ENCODE data around the gene C2CD2.

C2CD2 gene

DNA sequence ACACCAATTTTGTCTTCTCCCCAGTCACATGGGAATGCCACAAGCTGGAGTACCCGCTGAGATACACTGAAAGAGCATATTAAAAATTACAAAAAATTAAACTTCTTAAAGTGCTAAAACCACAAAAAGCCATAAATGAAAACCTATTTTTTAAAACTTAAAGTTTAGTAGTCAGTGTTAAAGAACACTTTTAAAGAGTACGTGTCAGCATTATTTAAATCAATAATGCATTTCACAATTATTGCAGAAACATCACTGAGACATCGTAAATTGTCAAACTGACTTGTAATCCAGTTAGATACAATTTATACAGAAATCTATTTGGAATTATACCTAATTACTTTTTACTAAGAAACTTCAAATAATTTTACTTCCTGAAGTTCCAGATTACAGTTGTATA is 33.5 kb upstream of the C2CD2 start:
- no peak overlapping the region for H4K8ac ChIP-seq (ENCODE audit: low read depth, low read length)
- H3K14ac ChIP-seq (ENCODE audit: low read length) = no peak overlapping the region
- H2AK5ac ChIP-seq (ENCODE audit: low read depth, low read length) = no peak overlapping the region
- H2AFZ ChIP-seq (ENCODE audit: low read length) = no peak overlapping the region
- H3K9ac ChIP-seq (ENCODE audit: low read depth, low read length, poor library complexity) = no peak overlapping the region
- no peak overlapping the region for H2BK5ac ChIP-seq (ENCODE audit: low read length)
- H2BK120ac ChIP-seq (ENCODE audit: low read depth, low read length) = no peak overlapping the region
- no peak overlapping the region for H3K4me3 ChIP-seq (ENCODE audit: low read length in 2 of 2)
- H3K27ac ChIP-seq (replicated peaks; ENCODE audit: low read length) = no peak overlapping the region
- H3K36me3 ChIP-seq (replicated peaks in 1 of 2; ENCODE audit: control insufficient read depth in 2 of 2, insufficient read depth in 2 of 2, low read length in 2 of 2) = peaks cover 6 to 34% of the 10 kb centered on the region in 2 donors
- H2BK12ac ChIP-seq (ENCODE audit: low read length) = no peak overlapping the region
- DNase-seq (ENCODE audit: low spot score) = no peak
- H3K79me1 ChIP-seq (ENCODE audit: low read depth, low read length) = no peaks in the 10 kb centered on the region
- no peak overlapping the region for H3K4ac ChIP-seq (ENCODE audit: low read length)
- no peak overlapping the region for H3K23ac ChIP-seq (ENCODE audit: low read depth, low read length, poor library complexity)
- no peaks in the 10 kb centered on the region for H3K27me3 ChIP-seq (ENCODE audit: control insufficient read depth in 3 of 3, insufficient read depth in 3 of 3, low read depth in 1 of 3, low read length in 3 of 3)
- no peaks in the 10 kb centered on the region for H3K9me3 ChIP-seq (replicated peaks in 1 of 2; ENCODE audit: control insufficient read depth in 2 of 2, insufficient read depth in 1 of 2, low read depth in 1 of 2, low read length in 2 of 2)
- H3K4me2 ChIP-seq (ENCODE audit: insufficient read depth, low read length, poor library complexity, severe bottlenecking) = no peak overlapping the region
- WGBS, 2 donors (ENCODE audit: extremely low coverage in 2 of 2, insufficient read length in 2 of 2, insufficient replicate concordance in 1 of 2) = no CpG with 5 or more reads among the region's 3 CpGs
- H3K18ac ChIP-seq (ENCODE audit: low read length) = no peak overlapping the region
- no peak overlapping the region for H4K91ac ChIP-seq (ENCODE audit: low read depth, low read length, poor library complexity)
- H3K4me1 ChIP-seq (ENCODE audit: control insufficient read depth in 2 of 2, insufficient read depth in 1 of 2, low read depth in 1 of 2, low read length in 2 of 2) = no peaks in the 10 kb centered on the region
- no peak overlapping the region for H2BK15ac ChIP-seq (ENCODE audit: low read length)

DNA sequence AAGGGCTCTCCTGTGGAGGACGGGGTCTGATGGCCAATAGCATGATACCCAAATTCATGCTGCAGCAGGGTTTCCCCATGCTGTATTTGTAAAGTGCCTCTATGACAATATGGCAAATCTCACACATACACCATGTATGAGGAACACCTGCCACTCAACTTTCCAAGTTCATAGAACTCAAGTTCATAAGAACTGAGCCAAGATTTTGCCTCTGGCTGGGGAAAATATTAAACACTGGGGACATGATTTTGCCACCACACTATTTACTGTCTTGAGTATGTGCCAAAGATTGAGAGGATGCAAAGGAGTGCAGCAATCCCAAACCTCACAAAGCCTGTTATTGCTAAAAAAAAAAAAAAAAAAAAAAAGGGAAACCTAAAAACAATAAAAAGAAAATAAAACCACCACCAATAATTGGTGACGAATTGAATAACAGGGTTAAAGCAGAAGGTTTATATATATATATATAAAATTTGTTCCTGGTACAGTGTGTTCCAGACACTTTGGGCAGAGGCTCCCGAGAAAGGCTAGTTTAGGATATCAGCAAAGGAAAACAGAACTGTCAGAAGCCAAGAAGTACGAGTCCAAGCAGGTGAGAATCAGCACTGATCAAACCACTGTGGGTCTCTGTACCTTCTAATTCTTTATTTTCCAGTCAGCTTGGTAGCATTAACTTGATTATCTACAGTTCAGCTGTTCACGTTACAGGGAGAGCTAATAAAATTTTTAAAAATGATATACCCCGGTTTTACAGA is 32.0 kb upstream of the C2CD2 start:
- no peak overlapping the region for H3K4me3 ChIP-seq (ENCODE audit: low read length in 2 of 2)
- no peak overlapping the region for H3K4me2 ChIP-seq (ENCODE audit: insufficient read depth, low read length, poor library complexity, severe bottlenecking)
- no peak overlapping the region for H4K91ac ChIP-seq (ENCODE audit: low read depth, low read length, poor library complexity)
- no peaks in the 10 kb centered on the region for H3K79me1 ChIP-seq (ENCODE audit: low read depth, low read length)
- no peak overlapping the region for H3K23ac ChIP-seq (ENCODE audit: low read depth, low read length, poor library complexity)
- H3K4ac ChIP-seq (ENCODE audit: low read length) = no peak overlapping the region
- H3K4me1 ChIP-seq (ENCODE audit: control insufficient read depth in 2 of 2, insufficient read depth in 1 of 2, low read depth in 1 of 2, low read length in 2 of 2) = no peaks in the 10 kb centered on the region
- H3K36me3 ChIP-seq (replicated peaks in 1 of 2; ENCODE audit: control insufficient read depth in 2 of 2, insufficient read depth in 2 of 2, low read length in 2 of 2) = peaks cover 1 to 19% of the 10 kb centered on the region in 2 donors
- no peak overlapping the region for H3K9ac ChIP-seq (ENCODE audit: low read depth, low read length, poor library complexity)
- H2AFZ ChIP-seq (ENCODE audit: low read length) = no peak overlapping the region
- WGBS, 2 donors (ENCODE audit: extremely low coverage in 2 of 2, insufficient read length in 2 of 2, insufficient replicate concordance in 1 of 2) = no CpG with 5 or more reads among the region's 6 CpGs
- H3K27me3 ChIP-seq (ENCODE audit: control insufficient read depth in 3 of 3, insufficient read depth in 3 of 3, low read depth in 1 of 3, low read length in 3 of 3) = no peaks in the 10 kb centered on the region
- H3K9me3 ChIP-seq (replicated peaks in 1 of 2; ENCODE audit: control insufficient read depth in 2 of 2, insufficient read depth in 1 of 2, low read depth in 1 of 2, low read length in 2 of 2) = no peaks in the 10 kb centered on the region
- H3K27ac ChIP-seq (replicated peaks; ENCODE audit: low read length) = no peak overlapping the region
- H3K18ac ChIP-seq (ENCODE audit: low read length) = no peak overlapping the region
- H4K8ac ChIP-seq (ENCODE audit: low read depth, low read length) = no peak overlapping the region
- H3K14ac ChIP-seq (ENCODE audit: low read length) = no peak overlapping the region
- H2AK5ac ChIP-seq (ENCODE audit: low read depth, low read length) = no peak overlapping the region
- no peak overlapping the region for H2BK15ac ChIP-seq (ENCODE audit: low read length)
- no peak overlapping the region for H2BK5ac ChIP-seq (ENCODE audit: low read length)
- no peak overlapping the region for H2BK120ac ChIP-seq (ENCODE audit: low read depth, low read length)
- DNase-seq (ENCODE audit: low spot score) = no peak
- H2BK12ac ChIP-seq (ENCODE audit: low read length) = no peak overlapping the region

DNA sequence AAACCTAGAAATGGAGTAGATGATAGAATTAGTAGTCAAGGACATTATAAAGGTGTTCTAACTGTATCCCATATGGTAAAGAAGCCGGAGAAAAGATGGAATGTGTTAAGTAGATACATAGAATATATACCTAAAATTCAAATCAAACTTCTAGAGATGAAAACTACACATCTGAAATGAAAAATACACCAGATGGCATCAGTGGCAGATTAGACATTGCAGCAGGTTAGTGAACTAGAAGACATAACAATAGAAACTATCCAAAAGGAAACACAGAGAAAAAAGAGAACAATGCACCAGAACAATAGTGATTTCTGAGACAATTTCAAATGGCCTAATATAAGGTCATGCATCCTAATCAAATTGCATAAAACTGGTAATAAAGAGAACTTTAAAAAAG is 29.4 kb upstream of the C2CD2 start:
- H2BK15ac ChIP-seq (ENCODE audit: low read length) = no peak overlapping the region
- no peak overlapping the region for H4K91ac ChIP-seq (ENCODE audit: low read depth, low read length, poor library complexity)
- no peaks in the 10 kb centered on the region for H3K27me3 ChIP-seq (ENCODE audit: control insufficient read depth in 3 of 3, insufficient read depth in 3 of 3, low read depth in 1 of 3, low read length in 3 of 3)
- no peaks in the 10 kb centered on the region for H3K79me1 ChIP-seq (ENCODE audit: low read depth, low read length)
- no peak overlapping the region for H3K14ac ChIP-seq (ENCODE audit: low read length)
- H3K9ac ChIP-seq (ENCODE audit: low read depth, low read length, poor library complexity) = no peak overlapping the region
- no peak overlapping the region for H2AK5ac ChIP-seq (ENCODE audit: low read depth, low read length)
- H3K9me3 ChIP-seq (replicated peaks in 1 of 2; ENCODE audit: control insufficient read depth in 2 of 2, insufficient read depth in 1 of 2, low read depth in 1 of 2, low read length in 2 of 2) = peaks cover 7 to 10% of the 10 kb centered on the region in 2 donors
- no peaks in the 10 kb centered on the region for H3K4me1 ChIP-seq (ENCODE audit: control insufficient read depth in 2 of 2, insufficient read depth in 1 of 2, low read depth in 1 of 2, low read length in 2 of 2)
- no peak overlapping the region for H3K18ac ChIP-seq (ENCODE audit: low read length)
- H3K4ac ChIP-seq (ENCODE audit: low read length) = no peak overlapping the region
- H2BK120ac ChIP-seq (ENCODE audit: low read depth, low read length) = no peak overlapping the region
- no peak overlapping the region for H3K4me3 ChIP-seq (ENCODE audit: low read length in 2 of 2)
- no peak overlapping the region for H2BK12ac ChIP-seq (ENCODE audit: low read length)
- H3K27ac ChIP-seq (replicated peaks; ENCODE audit: low read length) = no peak overlapping the region
- no peak overlapping the region for H4K8ac ChIP-seq (ENCODE audit: low read depth, low read length)
- H2BK5ac ChIP-seq (ENCODE audit: low read length) = no peak overlapping the region
- H3K4me2 ChIP-seq (ENCODE audit: insufficient read depth, low read length, poor library complexity, severe bottlenecking) = no peak overlapping the region
- no peak for DNase-seq (ENCODE audit: low spot score)
- no peak overlapping the region for H2AFZ ChIP-seq (ENCODE audit: low read length)
- no peak overlapping the region for H3K23ac ChIP-seq (ENCODE audit: low read depth, low read length, poor library complexity)
- H3K36me3 ChIP-seq (replicated peaks in 1 of 2; ENCODE audit: control insufficient read depth in 2 of 2, insufficient read depth in 2 of 2, low read length in 2 of 2) = no peaks in the 10 kb centered on the region
- WGBS, 2 donors (ENCODE audit: extremely low coverage in 2 of 2, insufficient read length in 2 of 2, insufficient replicate concordance in 1 of 2) = no CpG with 5 or more reads among the region's 1 CpG

DNA sequence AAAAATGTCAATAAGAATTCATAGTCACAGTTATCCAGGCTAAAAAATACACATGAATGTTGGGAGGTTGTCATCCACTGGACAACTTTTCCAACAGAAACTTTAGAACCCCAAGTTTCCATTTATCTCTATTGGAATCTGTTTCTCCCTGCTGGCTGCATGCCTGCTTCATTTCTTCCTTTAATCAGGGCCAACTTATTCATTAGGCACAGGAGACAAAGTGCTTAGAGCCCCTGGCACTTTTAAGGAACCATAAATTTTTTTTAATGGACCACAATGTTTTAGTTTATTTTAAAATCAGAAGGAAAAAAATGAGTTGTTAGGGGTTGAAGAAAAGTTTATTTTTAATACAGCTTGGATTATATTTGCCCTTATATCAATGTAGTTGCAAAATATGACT is 26.7 kb upstream of the C2CD2 start:
- no peak overlapping the region for H2BK15ac ChIP-seq (ENCODE audit: low read length)
- peaks cover 7 to 10% of the 10 kb centered on the region in 2 donors for H3K9me3 ChIP-seq (replicated peaks in 1 of 2; ENCODE audit: control insufficient read depth in 2 of 2, insufficient read depth in 1 of 2, low read depth in 1 of 2, low read length in 2 of 2)

More for the DNA sequence above, 26.7 kb upstream of the C2CD2 start:
- no peak overlapping the region for H3K4me2 ChIP-seq (ENCODE audit: insufficient read depth, low read length, poor library complexity, severe bottlenecking)
- DNase-seq (ENCODE audit: low spot score) = no peak
- no peaks in the 10 kb centered on the region for H3K27me3 ChIP-seq (ENCODE audit: control insufficient read depth in 3 of 3, insufficient read depth in 3 of 3, low read depth in 1 of 3, low read length in 3 of 3)
- H2AFZ ChIP-seq (ENCODE audit: low read length) = no peak overlapping the region
- no peak overlapping the region for H2AK5ac ChIP-seq (ENCODE audit: low read depth, low read length)
- H3K4me3 ChIP-seq (ENCODE audit: low read length in 2 of 2) = no peak overlapping the region
- no peak overlapping the region for H4K91ac ChIP-seq (ENCODE audit: low read depth, low read length, poor library complexity)
- no peaks in the 10 kb centered on the region for H3K4me1 ChIP-seq (ENCODE audit: control insufficient read depth in 2 of 2, insufficient read depth in 1 of 2, low read depth in 1 of 2, low read length in 2 of 2)
- no peak overlapping the region for H2BK120ac ChIP-seq (ENCODE audit: low read depth, low read length)
- no peaks in the 10 kb centered on the region for H3K79me1 ChIP-seq (ENCODE audit: low read depth, low read length)
- no peak overlapping the region for H2BK12ac ChIP-seq (ENCODE audit: low read length)
- H3K36me3 ChIP-seq (replicated peaks in 1 of 2; ENCODE audit: control insufficient read depth in 2 of 2, insufficient read depth in 2 of 2, low read length in 2 of 2) = no peaks in the 10 kb centered on the region
- H3K4ac ChIP-seq (ENCODE audit: low read length) = no peak overlapping the region
- H3K18ac ChIP-seq (ENCODE audit: low read length) = no peak overlapping the region
- H3K9ac ChIP-seq (ENCODE audit: low read depth, low read length, poor library complexity) = no peak overlapping the region
- no peak overlapping the region for H4K8ac ChIP-seq (ENCODE audit: low read depth, low read length)
- no peak overlapping the region for H3K27ac ChIP-seq (replicated peaks; ENCODE audit: low read length)
- H2BK5ac ChIP-seq (ENCODE audit: low read length) = no peak overlapping the region
- H3K23ac ChIP-seq (ENCODE audit: low read depth, low read length, poor library complexity) = no peak overlapping the region
- no peak overlapping the region for H3K14ac ChIP-seq (ENCODE audit: low read length)

Data from neuronal stem cell (in vitro differentiated cells).